ENCODE results near the gene CLEC7A. TPM values are rescaled to one million over a fixed set of nuclear protein-coding genes. Genes with fewer than 3 reads are reported as not detected.
A peak's percentile ranks its signal among the peaks of the same experiment; 100 is the strongest.

Gene CLEC7A
- total RNA-seq, 4 donors from 2014 or later = 1.7 to 9.4 (median 3.2) TPM

DNA sequence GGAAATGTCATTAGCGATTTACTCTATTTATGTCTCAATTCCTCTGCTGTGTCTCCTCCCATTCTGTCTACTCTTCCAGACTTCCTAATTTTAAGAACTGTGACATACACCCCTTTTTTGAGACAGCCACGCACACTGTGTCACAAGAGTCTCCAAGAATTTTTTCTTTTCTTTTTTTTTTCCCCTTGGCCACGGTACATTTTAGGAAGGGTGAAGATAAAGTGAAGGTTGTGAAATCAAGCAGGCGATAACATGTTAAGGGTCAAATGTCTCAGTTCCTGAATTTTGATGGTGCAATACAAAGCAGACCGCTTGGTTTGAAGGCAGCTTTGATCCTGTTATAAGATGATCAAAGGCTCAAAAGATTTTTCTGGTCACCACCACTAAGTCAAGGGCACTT lies 37.6 kb upstream of the CLEC7A start:
- H3K27ac ChIP-seq (replicated peaks in 1 of 4) = no peak overlapping the region
- intact Hi-C loops (cut with DNase I) = no loop called here
- 55% methylated on average over 5 of the region's 5 CpGs for WGBS
- peaks cover 0 to 12% (median 0%) of the 10 kb centered on the region in 4 donors for H3K4me1 ChIP-seq
- DNase-seq (ENCODE audit: extremely low spot score) = no peak
- no peaks in the 10 kb centered on the region for H3K36me3 ChIP-seq
- no peak overlapping the region for H3K4me3 ChIP-seq
- no peaks in the 10 kb centered on the region for H3K9me3 ChIP-seq
- no peak for TF ChIP-seq EP300 (IDR thresholded peaks at IDR 0.05)
- TF ChIP-seq POLR2AphosphoS5 (IDR thresholded peaks at IDR 0.05) = no peak
- TF ChIP-seq, protein P1, sequence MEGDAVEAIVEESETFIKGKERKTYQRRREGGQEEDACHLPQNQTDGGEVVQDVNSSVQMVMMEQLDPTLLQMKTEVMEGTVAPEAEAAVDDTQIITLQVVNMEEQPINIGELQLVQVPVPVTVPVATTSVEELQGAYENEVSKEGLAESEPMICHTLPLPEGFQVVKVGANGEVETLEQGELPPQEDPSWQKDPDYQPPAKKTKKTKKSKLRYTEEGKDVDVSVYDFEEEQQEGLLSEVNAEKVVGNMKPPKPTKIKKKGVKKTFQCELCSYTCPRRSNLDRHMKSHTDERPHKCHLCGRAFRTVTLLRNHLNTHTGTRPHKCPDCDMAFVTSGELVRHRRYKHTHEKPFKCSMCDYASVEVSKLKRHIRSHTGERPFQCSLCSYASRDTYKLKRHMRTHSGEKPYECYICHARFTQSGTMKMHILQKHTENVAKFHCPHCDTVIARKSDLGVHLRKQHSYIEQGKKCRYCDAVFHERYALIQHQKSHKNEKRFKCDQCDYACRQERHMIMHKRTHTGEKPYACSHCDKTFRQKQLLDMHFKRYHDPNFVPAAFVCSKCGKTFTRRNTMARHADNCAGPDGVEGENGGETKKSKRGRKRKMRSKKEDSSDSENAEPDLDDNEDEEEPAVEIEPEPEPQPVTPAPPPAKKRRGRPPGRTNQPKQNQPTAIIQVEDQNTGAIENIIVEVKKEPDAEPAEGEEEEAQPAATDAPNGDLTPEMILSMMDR (IDR thresholded peaks at IDR 0.05) = no peak
- TF ChIP-seq POLR2A (IDR thresholded peaks at IDR 0.05; ENCODE audit: low read depth) = no peak
- H3K27me3 ChIP-seq = no peaks in the 10 kb centered on the region

GRCh38 chr12:10165421-10165820 lies 35.4 kb upstream of the CLEC7A start:
- H3K27me3 ChIP-seq = no peaks in the 10 kb centered on the region
- H3K4me3 ChIP-seq = no peak overlapping the region
- TF ChIP-seq POLR2A (IDR thresholded peaks at IDR 0.05; ENCODE audit: low read depth) = no peak
- TF ChIP-seq POLR2AphosphoS5 (IDR thresholded peaks at IDR 0.05) = no peak
- TF ChIP-seq EP300 (IDR thresholded peaks at IDR 0.05) = no peak
- TF ChIP-seq, protein P1 (IDR thresholded peaks at IDR 0.05) = no peak
- H3K36me3 ChIP-seq = no peaks in the 10 kb centered on the region
- peaks cover 0 to 23% (median 7%) of the 10 kb centered on the region in 4 donors for H3K4me1 ChIP-seq
- intact Hi-C loops (cut with DNase I) = no loop called here
- no peak for DNase-seq (ENCODE audit: extremely low spot score)
- 41% methylated on average over 1 of the region's 1 CpG for WGBS
- H3K27ac ChIP-seq (replicated peaks in 1 of 4) = no peak overlapping the region
- no peaks in the 10 kb centered on the region for H3K9me3 ChIP-seq

- 77% methylated on average over 3 of the region's 3 CpGs for WGBS
- no peak for DNase-seq (ENCODE audit: extremely low spot score)
- H3K27ac ChIP-seq (replicated peaks in 1 of 4) = no peak overlapping the region
- no peaks in the 10 kb centered on the region for H3K9me3 ChIP-seq
- H3K4me3 ChIP-seq = no peak overlapping the region
- H3K4me1 ChIP-seq = peaks cover 0 to 18% (median 14%) of the 10 kb centered on the region in 4 donors
- intact Hi-C loops (cut with DNase I) = no loop called here
- TF ChIP-seq EP300 (IDR thresholded peaks at IDR 0.05) = no peak
- TF ChIP-seq POLR2AphosphoS5 (IDR thresholded peaks at IDR 0.05) = no peak
- TF ChIP-seq, protein P1 (IDR thresholded peaks at IDR 0.05) = no peak
- TF ChIP-seq POLR2A (IDR thresholded peaks at IDR 0.05; ENCODE audit: low read depth) = no peak
- no peaks in the 10 kb centered on the region for H3K27me3 ChIP-seq
- no peaks in the 10 kb centered on the region for H3K36me3 ChIP-seq
These were observed 33.1 kb upstream of the CLEC7A start for GRCh38 chr12:10163084-10163483.

- intact Hi-C loops (cut with DNase I) = no loop called here
- 51% methylated on average over 7 of the region's 7 CpGs for WGBS
These were observed 30.8 kb upstream of the CLEC7A start for GRCh38 chr12:10160617-10161385.

More at GRCh38 chr12:10160617-10161385, 30.8 kb upstream of the CLEC7A start:
- no peaks in the 10 kb centered on the region for H3K27me3 ChIP-seq
- no peak for DNase-seq (ENCODE audit: extremely low spot score)
- peak overlapping the region; percentile 13 to 39 (median 23) for H3K27ac ChIP-seq (replicated peaks in 1 of 4)
- TF ChIP-seq EP300 (IDR thresholded peaks at IDR 0.05) = no peak
- TF ChIP-seq POLR2AphosphoS5 (IDR thresholded peaks at IDR 0.05) = no peak
- TF ChIP-seq, protein P1 (IDR thresholded peaks at IDR 0.05) = no peak
- no peak for TF ChIP-seq POLR2A (IDR thresholded peaks at IDR 0.05; ENCODE audit: low read depth)
- H3K36me3 ChIP-seq = no peaks in the 10 kb centered on the region
- peaks cover 0 to 18% (median 14%) of the 10 kb centered on the region in 4 donors for H3K4me1 ChIP-seq
- no peaks in the 10 kb centered on the region for H3K9me3 ChIP-seq
- no peak overlapping the region for H3K4me3 ChIP-seq
